OCI-LY1 (cell line): Measurements from ENCODE around the gene LST1.

Experiments
- CTCF ChIP-seq: fragments of 200-600 bp; sonication (generic), shearing (Covaris generic); IDR thresholded peaks from 2 replicates; pipeline ENCODE4 v1.5.1; 2017; ENCODE audit warnings: mild to moderate bottlenecking, antibody characterized with exemption, low read length, moderate library complexity, mixed read lengths
- EZH2 ChIP-seq: fragments of 200-600 bp; sonication (generic), shearing (Covaris generic); IDR thresholded peaks from 2 replicates; pipeline ENCODE4 v1.8.0; 2017; ENCODE audit warnings: borderline replicate concordance, mixed run types, mild to moderate bottlenecking, antibody characterized with exemption, low read length, moderate library complexity, mixed read lengths

- no peak for TF ChIP-seq CTCF
- TF ChIP-seq EZH2 = no peak
These were observed 26.5 kb upstream of the LST1 start for GRCh38 chr6:31559606-31559957.
